ENCODE results near the gene KANSL1. TPM values are rescaled to one million over a fixed set of nuclear protein-coding genes. Genes with fewer than 3 reads are reported as not detected.

Gene KANSL1
- total and polyA plus RNA-seq, 10 of the 15 experiments (the other 5 are each of a cell fraction or from before 2014, with no cell fraction given): 4.7 to 60.6 (median 28.0) TPM

DNA sequence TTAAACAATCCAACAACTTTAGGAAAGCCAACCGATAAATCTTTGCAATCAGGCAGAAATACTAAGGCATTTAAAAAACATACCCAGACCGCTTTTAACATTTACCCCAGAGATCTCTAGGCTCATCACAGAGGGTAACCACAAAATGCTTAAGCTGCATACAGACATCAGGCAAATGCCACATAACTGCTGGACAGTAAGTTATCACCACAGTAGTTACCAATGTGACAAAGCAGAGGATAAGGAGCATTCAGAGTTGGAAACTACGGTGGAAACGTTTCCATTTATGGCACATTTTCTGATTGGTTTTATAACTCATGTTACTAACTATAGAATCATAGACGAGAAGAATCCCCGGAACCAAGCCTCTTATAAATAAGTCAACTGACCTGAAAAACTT lies 77.5 kb downstream of the KANSL1 start:
- 92% methylated on average over 6 of the region's 6 CpGs for WGBS (ENCODE audit: insufficient coverage, insufficient replicate concordance, low lambda C conversion rate, missing lambda C conversion rate)
- no peak overlapping the region for H3K4me2 ChIP-seq (ENCODE audit: control insufficient read depth, insufficient read depth)
- H3K4me1 ChIP-seq (ENCODE audit: control insufficient read depth, insufficient read depth, low read length): peaks cover 17% of the 10 kb centered on the region
- TF ChIP-seq TCF12 (IDR thresholded peaks at IDR 0.05; ENCODE audit: low read depth, low read length) (no peak), DPF2 (IDR thresholded peaks at IDR 0.05) (no peak), EGR1 (IDR thresholded peaks at IDR 0.05; ENCODE audit: borderline replicate concordance in 1 of 2, low read depth in 2 of 2, low read length in 2 of 2) (no peak), CREM (IDR thresholded peaks at IDR 0.05; ENCODE audit: low read depth) (no peak), ZBTB11 (CRISPR knock-in tag; IDR thresholded peaks at IDR 0.05) (no peak), TBL1XR1 (IDR thresholded peaks at IDR 0.05; ENCODE audit: low read depth, low read length) (no peak)
- RAD21 ChIA-PET (ENCODE audit: unreplicated experiment): interaction anchor here (1.8 kb wide), 1 partner anchor 71 kb away, joined by 10 read pairs; no protein-coding TSS in a partner anchor
- in situ Hi-C loops (cut with MboI): no loop called here
- no peak overlapping the region for H3K4me3 ChIP-seq
- FAIRE-seq: no peak
- DNase-seq (ENCODE audit: low read depth, low spot score): no peak
- POLR2A ChIA-PET: interaction anchor here (0.5 to 2.9 kb wide), 4 partner anchors 30 to 140 kb away, joined by 3 to 12 read pairs (median 4); no protein-coding TSS in a partner anchor
- no peaks in the 10 kb centered on the region for H3K9me3 ChIP-seq (replicated peaks; ENCODE audit: control insufficient read depth, insufficient read depth, low read length)
- intact Hi-C loops (cut with micrococcal nuclease; ENCODE audit: unreplicated experiment): no loop called here
- no peaks in the 10 kb centered on the region for H3K27me3 ChIP-seq (replicated peaks in 1 of 2; ENCODE audit: control insufficient read depth in 2 of 2, insufficient read depth in 2 of 2, low read length in 1 of 2)
- no peak for ATAC-seq
- H2AFZ ChIP-seq (ENCODE audit: control insufficient read depth, low read depth, low read length): no peak overlapping the region
- BruUV-seq (replicated peaks): no TSS peak
- 0 out of 2 replicates have a peak, but pooled peaks cover 3% of the 10 kb centered on the region for H4K20me1 ChIP-seq (ENCODE audit: control insufficient read depth, insufficient read depth)
- SMC1A ChIA-PET (ENCODE audit: uncharacterized antibody, unreplicated experiment): interaction anchor here (1.4 to 9.1 kb wide), 8 partner anchors 11 to 71 kb away, joined by 5 to 99 read pairs (median 7); no protein-coding TSS in a partner anchor
- H3K36me3 ChIP-seq (ENCODE audit: control insufficient read depth in 2 of 2, insufficient read depth in 2 of 2, low read length in 1 of 2): no peaks in the 10 kb centered on the region; a peak in 2 of 4 replicates
- peaks cover 97% of the 10 kb centered on the region for H3K79me2 ChIP-seq (ENCODE audit: control insufficient read depth, insufficient read depth, low read length)
- CTCF ChIA-PET: interaction anchor here (1.0 to 5.0 kb wide), 4 partner anchors 16 to 30 kb away, joined by 3 to 19 read pairs (median 10); no protein-coding TSS in a partner anchor
- H3K9ac ChIP-seq (ENCODE audit: control insufficient read depth, insufficient read depth, low read length): no peak overlapping the region
- no peak overlapping the region for H3K27ac ChIP-seq (ENCODE audit: control insufficient read depth, insufficient read depth)
